ENCODE results near the gene GLIS1.

- TF ChIP-seq CTCF (IDR thresholded peaks at IDR 0.05) (no peak), POLR2A (IDR thresholded peaks at IDR 0.05) (no peak)
These were observed 98.3 kb downstream of the GLIS1 start for GRCh38 chr1:53640701-53641075.

All from lower leg skin (tissue), 3 donors.